HG02571 (cell line): ENCODE measurements around the gene MACF1.
"Not testable (repeated sequence)": the region's sequence is repeated elsewhere in the genome, so short reads cannot be mapped to it uniquely, and the experiment has no call there.

ENCODE experiments used
- ATAC-seq: cut with Tn5 transposase; IDR thresholded peaks from one replicate; pipeline ENCODE4 v1.9.1; 2021; ENCODE audit warnings: mild to moderate bottlenecking, moderate library complexity; ENCODE audit not compliant: unreplicated experiment

MACF1 gene

DNA sequence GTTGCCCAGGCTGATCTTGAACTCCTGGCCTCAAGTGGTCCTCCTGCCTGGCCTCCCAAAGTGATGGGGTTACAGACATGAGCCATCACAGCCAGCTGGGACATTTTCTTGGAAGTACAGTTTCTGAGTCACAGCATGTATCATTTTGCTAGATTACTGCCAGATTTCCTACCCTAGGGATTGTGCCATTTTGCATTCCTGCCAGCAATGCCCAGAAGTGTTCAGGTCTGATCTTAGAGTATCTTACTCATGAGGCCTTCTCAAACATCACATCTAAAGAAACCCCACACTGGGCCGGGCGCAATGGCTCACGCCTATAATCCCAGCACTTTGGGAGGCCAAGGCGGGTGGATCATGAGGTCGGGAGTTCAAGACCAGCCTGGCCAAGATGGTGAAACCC lies 297.2 kb downstream of the MACF1 start:
- ATAC-seq, result no peak

DNA sequence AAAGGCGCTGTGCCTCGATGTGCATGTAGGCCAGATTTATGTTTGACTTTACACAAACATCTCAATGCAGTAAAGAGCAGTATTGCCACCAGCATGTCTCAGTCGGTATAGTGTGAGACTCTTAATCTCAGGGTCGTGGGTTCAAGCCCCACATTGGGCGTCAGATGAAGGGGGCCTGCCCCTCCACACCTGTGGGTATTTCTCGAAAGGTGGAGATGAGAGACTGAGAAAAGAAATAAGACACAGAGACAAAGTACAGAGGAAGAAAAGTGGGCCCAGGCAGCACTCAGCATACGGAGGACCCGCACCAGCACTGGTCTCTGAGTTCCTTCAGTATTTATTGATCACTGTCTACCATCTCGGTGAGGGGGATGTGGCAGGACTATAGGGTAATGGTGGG lies 299.9 kb downstream of the MACF1 start:
- not testable (repeated sequence) for ATAC-seq

DNA sequence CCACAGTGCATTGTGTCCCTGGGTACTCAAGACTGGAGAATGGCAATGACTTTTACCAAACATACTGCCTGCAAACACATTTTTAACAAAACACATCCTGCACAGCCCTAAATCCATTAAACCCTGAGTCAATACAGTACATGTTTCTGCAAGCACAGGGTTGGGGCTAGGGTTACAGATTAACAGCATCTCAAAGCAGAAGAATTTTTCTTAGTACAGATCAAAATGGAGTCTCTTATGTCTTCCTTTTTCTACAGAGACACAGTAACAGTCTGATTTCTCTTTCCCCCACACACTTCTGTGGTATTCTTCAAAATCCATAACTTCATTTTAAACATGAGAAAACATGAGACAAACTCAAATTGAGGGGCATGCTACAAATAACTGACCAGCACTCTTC lies 300.8 kb downstream of the MACF1 start:
- ATAC-seq, result no peak

DNA sequence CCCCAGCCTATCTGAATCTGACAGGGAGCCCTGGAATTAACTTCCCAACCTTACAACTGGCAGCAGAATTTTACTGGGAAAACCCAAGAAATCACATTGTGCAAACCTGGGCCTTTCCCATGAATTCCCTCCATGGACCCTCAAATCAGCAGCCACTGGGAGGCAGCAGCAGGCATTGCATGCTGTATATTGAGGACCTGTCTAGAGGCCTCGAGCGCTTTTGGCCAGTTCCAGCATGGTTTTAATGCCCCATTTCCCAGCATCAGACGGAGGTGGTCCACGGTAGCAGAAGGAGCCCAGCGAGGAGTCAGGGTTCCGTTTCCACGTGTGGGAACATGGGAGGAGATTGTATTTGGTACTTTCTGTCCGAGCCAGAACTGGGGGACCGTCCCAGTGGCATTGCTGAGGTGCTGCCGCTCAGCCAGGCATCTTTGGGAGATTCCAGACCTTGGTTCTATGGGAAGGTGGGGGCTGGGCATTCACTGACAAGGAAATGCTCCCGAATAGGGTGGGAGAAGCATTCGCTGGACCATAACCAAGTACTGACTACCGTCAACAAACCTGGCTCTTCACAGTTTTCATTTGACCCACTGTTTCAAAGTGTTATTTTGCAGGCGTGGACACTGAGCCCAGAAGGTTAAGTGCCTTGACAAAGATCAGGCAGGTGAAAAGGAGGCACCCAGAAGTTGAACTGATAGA lies 302.9 kb downstream of the MACF1 start:
- ATAC-seq, result no peak

DNA sequence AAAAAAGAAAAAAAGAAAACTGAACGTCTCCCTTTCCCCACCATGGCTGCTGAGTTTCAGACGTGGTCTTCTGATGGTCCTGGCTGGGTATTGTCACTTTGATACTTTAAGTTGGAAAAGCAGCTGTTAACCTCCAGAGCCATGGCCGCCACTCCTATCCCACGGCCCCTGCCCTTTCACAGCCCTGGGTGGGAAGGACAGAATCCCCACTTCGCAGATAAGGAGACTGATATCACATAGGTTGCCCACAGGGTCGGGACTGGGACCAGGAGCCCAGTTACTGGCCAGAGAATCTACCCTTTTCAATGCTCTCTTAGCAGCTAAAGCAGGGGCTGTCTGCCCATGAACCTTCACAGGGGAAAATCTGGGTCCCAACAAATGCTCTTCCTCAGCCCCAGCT lies 303.8 kb downstream of the MACF1 start:
- no peak for ATAC-seq

DNA sequence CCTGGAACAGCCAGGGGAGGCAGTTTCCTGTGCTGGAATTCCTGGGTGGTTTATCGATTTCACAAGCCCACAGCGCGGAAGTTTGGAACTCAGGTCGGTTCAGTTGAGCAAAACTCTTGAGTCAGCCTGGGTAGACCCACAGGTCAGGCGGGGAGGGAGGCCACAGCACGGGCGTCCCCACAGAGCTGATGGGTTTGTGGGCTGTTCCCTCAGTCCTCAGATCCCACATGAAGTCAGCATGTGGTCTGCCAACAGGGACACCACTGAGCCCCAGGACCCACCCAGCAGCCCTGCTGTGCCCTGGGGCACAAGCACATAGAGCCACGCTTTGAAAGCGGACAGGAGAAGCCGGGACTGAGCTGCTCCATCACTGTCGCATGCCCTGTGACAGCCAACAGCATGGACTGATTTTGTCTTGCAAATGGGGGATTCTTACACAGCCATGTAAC lies 304.4 kb downstream of the MACF1 start:
- ATAC-seq, result peak; percentile 14

DNA sequence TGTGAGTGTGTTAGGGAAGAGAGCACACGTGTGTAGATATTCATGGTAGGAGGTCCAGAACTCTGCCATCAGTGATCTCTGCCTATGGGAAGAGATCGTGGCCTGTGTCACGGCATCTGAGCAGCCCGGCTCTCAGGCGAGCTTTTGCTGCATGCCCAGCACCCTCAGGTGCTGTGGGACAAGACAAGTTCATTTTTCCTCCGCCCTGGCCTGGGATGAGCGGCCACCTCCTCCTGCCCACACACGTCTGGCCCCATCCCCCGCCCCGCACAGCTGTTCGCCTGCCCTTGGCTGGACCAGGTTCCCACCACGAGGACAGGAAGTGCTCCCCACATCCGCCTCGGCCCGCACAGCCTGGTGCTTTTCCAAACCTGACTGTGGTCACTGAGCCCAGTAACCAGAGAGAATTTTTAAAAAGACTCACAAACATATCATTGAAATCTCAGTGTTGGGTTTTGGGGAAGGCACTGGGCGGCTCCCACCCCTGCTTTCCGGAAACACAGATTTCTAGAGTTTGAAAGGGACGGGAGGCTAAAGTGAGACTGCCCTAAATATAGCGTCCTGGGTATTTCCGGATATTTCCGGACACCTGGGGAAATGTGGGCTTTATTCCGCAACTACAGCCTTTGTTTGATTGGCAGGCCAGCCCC lies 305.0 kb downstream of the MACF1 start:
- ATAC-seq, result peak; percentile 55

DNA sequence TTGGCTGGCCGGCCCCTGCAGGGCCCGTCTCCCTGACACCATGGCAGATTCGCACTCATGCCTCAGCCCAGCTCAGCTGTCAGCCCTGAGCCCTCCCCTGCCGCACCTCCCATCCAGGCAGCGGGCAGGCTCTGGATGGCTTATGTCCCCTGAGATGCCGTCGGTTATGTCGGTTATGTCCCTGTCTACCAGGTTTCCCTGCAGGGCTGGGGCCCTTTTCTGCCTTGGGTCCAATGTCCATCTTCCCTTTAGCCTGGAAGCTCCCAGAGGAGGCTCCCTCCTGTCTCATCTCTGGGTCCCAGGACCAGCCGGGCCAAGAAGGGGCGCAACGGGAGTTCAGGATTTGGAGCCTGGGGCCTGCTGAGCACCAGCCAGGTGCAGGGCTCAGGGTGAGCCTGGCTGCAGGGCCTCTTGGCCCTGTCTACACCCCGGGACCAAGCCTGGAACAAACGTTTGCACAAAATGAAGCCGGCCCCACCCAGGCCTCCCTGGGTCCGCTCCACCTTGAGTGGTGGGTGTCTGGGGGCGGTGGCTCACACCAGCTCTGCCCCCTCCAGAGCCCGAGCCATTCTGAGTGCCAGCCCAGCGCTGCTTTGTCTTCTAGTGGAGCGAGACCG lies 306.2 kb downstream of the MACF1 start:
- not testable (repeated sequence) for ATAC-seq

DNA sequence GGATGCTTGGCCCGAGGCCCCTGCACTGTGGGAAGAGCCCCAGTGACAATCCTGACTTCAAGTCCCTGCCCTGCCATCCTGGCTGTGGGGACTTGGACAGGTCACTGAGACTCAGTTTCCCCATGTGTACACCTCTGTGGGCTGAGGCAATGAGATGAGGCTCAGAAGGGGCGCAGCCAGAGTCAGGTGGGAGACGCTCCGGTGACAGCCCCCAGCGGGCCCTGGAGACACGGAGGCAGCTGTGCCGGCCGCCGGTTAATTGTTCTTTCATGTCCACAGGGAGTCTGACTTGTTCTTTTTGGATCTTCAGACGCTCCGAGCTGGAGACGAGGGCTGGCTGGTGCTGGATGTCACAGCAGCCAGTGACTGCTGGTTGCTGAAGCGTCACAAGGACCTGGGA lies 307.0 kb downstream of the MACF1 start:
- ATAC-seq, result not testable (repeated sequence)

DNA sequence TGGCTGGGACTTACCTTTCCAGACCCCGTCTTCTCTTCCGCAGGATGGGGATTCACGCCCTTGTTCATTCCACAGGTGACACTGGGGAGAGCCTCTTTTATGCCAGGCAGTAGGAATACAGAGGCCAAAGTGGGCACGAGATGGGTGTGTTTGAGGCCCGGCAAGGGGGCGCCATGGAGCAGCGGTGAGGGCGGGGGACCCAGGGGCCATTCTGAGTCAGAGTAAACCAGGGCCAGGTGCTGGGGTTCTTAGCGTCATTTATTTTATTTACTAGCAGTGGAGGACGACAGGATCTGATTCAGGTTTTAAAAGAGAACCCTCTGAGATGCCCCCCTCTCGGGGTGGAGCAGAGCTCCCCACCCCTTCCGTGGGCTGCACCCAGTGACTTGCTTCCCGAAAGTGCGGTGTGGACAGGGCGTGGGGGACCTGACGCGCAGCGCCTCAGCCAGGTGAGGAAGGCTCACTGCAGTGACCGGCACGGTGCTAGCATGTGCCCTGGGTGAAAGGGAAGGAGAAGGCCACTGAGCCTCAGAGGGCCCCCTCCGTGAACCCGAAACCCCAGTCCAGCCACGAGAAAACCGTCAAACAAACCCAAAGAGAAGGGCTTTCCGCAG lies 307.8 kb downstream of the MACF1 start:
- ATAC-seq, result not testable (repeated sequence)

DNA sequence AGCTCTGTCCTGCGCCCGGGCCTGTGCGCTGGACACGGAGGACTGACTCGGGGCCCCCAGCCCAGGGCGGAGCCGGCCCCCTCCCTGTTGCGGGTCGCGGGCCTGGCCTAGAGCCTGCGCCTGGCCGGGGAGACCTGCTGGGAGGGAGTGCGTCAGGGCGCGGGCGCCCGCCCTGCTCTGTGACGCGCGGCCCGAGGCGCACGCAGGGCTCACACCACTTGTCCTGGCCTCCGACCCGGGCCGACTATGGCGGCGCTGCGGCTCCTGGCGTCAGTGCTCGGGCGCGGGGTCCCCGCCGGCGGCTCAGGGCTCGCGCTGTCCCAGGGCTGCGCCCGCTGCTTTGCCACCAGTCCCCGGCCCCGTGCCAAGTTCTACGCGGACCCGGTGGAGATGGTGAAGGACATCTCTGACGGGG lies 310.2 kb downstream of the MACF1 start:
- ATAC-seq, result not testable (repeated sequence)

DNA sequence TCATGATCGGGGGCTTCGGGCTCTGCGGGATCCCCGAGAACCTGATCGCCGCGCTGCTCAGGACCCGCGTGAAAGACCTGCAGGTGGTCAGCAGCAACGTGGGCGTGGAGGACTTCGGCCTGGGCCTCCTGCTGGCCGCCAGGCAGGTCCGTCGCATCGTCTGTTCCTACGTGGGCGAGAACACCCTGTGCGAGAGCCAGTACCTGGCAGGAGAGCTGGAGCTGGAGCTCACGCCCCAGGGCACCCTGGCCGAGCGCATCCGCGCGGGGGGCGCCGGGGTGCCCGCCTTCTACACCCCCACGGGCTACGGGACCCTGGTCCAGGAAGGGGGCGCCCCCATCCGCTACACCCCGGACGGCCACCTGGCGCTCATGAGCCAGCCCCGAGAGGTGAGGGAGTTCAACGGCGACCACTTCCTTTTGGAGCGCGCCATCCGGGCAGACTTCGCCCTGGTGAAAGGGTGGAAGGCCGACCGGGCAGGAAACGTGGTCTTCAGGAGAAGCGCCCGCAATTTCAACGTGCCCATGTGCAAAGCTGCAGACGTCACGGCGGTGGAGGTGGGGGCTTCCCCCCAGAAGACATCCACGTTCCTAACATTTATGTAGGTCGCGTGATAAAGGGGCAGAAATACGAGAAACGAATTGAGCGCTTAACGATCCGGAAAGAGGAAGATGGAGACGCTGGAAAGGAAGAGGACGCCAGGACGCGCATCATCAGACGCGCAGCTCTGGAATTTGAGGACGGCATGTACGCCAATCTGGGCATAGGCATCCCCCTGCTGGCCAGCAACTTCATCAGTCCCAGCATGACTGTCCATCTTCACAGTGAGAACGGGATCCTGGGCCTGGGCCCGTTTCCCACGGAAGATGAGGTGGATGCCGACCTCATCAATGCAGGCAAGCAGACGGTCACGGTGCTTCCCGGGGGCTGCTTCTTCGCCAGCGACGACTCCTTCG lies 310.9 kb downstream of the MACF1 start:
- not testable (repeated sequence) for ATAC-seq

DNA sequence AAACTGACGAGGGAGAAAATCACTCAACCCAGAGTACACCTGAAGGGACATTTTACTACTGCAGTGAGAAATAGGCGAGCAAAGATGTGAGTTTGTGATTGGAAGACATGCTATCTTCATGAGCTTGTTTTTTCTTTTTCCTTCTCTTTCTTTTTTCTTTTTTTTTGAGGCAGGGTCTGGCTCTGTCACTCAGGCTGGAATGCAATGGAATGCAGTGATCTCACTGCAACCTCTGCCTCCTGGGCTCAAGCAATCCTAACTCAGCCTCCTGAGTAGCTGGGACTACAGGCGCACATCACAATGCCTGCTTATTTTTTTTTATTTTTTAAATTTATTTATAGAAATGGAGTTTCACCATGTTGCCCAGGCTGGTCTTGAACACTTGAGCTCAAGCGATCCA lies 312.3 kb downstream of the MACF1 start:
- ATAC-seq, result not testable (repeated sequence)

DNA sequence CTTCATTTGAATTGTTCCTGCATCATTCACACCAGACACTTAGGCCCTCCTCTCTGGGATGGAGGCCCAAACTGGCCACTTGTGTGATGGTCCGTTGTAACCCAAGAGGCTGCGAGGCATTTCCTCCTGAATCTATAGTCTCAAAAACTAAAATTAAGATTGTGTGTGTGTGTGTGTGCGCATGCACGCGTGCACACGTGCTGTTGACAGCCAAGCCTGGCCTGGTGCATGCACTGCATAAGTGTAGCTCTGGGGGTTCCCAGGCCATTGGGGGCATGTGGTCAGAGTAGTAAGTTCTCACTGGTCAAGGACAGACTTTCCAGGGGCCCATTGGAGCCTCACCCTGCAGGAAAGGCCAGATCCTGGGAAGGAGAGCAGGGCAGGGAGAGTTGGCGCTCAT lies 313.4 kb downstream of the MACF1 start:
- ATAC-seq, result not testable (repeated sequence)

DNA sequence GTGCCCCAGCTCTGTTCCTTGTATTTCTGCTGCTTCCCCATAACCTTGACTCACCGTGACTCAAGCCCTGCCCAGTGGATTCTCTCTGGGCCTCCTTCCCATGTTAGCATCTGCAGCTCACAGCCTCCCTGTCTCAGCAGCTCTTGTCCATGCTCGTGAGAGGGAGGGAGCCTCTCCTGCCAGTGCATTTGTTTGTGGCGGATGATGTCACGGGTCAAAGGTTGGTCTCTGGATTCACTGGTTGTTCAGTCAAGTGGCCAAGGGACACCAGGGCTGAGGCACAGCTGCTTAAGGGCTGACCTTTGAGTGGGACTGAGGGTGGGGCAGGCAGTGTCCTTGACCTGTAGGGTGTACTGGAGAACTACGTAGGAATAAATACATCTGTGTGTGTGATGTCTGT lies 314.9 kb downstream of the MACF1 start:
- ATAC-seq, result not testable (repeated sequence)

DNA sequence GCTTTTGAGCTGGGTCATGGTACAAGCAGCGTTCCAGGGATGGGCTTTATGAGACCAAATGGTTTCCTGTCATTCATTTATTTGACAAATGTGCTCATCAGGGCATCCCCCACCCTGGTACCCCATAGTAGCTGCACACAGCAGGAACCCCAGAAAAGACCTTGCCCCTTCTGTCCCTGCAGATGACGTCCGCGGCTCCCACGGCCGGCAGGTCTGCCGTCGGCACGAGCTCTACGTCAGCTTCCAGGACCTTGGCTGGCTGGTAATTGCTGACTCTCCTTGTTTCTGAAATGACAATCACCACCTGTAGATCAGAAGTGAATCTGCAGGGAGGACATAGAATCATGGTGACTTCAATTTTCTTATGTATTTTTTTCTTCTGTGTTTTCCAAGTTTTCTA lies 317.7 kb downstream of the MACF1 start:
- not testable (repeated sequence) for ATAC-seq

DNA sequence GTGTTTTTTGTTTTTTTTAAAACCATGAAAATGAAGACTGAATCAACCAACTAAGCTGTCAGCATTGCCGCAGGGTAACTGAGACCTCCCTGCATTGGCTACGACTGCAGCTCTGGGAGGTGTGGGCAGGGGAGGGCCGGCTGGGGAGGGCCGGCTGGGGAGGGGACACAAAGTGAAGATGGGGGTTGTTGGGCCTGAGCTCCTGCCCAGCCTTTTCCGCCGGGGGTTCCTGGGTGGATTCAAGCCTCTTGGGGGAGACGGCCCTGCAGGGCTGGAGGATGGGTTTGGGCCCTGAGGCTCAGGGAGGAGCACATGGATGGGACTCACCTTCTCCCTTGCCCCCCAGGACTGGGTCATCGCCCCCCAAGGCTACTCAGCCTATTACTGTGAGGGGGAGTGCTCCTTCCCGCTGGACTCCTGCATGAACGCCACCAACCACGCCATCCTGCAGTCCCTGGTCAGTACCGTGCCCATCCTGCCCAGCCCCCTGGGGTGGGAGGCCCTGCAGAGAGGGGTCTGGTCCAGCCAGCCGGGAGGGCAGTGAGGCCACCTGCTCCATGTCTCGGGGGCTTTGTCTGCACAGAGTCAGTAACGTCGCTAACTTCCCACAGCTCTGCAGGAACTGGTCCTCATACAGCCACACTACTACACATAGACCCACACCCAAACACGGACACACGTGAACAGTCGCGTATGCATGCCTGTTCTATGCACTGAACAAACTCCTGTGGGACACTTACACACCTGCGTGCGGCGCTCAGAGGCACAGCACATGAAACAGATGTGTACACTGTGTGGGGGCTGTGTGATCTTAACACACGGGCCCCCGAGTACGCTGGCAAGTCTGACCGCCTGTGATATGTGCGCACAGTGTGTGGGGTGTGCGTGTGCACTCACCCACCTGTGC lies 318.4 kb downstream of the MACF1 start:
- ATAC-seq, result no peak

DNA sequence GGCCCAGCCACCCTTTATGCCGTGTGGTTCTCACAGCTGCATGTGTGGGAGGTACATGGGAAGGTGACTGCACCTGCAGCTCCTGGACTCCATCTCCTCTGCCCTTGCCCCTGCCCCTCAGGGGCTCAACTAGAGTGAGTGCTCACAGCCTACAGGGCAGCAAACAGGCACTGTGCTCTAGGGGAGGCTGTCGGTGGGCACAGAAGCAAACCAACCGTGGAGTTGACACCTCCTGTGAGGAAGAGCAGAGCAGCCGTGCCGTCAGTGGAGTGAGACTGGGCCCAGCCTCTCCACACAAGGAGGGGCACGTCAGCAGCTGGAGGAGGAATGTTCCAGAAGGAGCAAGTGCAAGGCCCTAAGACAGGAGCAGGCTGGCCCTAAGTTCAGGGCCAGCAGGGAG lies 319.7 kb downstream of the MACF1 start:
- ATAC-seq, result no peak

DNA sequence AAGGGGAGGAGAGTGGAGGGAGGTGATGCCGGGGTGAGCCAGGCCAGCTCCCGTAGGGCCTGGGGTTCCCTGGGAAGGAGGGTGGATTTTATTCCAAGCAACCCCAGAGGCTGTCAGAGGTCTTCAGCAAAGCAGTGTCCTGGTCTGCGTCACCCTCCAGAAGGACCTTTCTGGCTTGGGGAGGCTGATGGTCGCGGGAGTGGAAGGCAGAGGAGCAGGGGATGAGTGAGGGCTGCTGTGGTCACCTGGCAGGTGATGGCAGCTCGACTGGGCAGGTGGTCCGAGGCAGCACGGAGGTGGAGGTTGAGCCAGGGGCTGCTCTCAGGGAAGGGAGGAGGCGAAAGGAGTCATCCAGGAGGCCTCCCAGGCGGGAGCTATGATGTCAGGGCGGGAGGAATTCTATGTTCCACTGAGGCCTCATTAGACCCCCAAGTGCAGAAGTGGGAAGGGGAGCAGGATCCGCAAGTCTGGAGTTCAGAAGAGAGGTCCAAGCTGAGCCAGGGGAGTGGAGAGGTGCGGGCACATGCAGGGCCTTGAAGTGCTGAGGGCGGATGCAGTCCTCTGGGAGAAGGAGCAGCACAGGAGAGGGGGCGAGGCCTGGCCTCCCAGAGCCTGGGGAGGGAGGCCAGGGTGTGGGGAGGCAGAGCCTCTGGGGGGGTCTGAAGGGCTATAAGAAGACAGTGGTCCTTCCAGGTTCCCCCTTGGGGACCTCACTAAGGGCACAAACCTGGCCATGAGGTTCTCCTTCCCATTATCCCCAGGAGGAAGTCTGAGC lies 320.3 kb downstream of the MACF1 start:
- no peak for ATAC-seq
